NCI-H82 treated with DMSO at 0.1 percent for 48 hours (cell line): ENCODE data around the gene SULT6B1.

Experiments used
- DNase-seq: peaks from one replicate; lab custom pipeline; 2025; ENCODE audit not compliant: unreplicated experiment; lab: John Stamatoyannopoulos, UW

SULT6B1 gene

DNA sequence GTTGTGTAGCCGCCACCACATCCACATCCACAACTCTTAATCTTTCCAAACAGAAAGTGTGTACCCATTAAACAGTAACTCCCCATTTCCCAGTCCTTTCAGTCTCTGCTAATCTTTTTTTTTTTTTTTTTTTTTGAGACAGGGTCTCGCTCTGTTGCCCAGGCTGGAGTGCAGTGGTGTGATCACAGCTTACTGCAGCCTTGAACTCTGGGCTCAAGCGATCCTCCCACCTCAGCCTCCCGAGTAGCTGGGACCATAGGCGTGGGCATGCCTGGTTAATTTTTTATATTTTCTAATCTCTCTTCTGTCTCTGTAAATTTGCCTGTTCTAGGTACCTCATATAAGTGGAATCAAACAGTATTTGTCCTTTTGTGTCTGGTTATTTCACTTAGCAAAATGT lies 35.2 kb downstream of the SULT6B1 start:
- no peak for DNase-seq

DNA sequence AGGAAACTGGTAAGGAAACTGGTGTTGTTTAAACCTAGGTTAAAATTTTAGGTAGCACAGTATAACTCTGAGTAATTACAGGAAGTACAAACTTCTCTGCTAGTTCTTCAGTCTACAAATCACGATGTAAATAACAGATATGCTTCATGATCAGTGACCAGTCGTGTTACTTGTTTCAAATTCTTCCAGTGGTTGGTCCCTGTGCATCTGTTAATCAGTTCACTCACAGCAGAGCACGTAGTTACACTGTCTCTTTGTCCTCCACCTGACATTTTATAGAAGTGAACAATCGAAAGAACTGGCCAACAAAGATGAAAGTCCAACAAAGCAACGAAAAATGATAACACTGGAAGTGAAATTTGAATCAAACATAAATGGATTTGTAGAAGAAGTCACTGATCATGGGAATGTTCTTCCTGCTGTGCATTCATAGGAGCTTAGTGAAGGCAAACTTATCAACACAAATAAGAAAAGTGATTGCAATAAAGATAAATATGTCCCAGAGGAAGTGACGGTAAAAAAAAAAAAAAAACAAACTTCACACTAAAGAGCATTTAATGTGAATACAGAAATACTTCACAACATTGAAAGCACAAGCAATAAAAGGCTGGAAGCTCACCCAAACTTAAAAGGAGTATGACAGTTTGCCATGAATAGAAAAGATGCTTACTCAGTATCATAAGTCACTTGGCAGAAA lies 38.7 kb downstream of the SULT6B1 start:
- DNase-seq: no peak

DNA sequence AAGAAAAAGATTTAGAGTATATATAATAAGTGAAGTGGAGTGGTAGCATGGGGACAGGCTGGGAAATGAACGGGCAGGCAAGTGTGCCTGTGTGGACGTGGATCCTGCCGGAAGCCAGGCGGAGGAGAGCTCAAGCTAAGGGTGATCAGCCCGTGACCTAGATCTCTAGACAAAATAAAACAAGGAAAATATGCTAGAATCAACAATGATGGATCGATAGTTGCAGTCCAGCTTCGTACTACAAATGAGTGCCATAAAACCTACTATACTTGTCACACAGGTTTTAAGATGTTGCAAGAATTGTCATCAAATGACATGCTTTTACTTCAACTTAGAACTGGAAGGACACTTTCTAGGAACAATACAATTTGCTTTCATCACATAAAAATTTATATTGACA lies 40.1 kb downstream of the SULT6B1 start:
- no peak for DNase-seq

DNA sequence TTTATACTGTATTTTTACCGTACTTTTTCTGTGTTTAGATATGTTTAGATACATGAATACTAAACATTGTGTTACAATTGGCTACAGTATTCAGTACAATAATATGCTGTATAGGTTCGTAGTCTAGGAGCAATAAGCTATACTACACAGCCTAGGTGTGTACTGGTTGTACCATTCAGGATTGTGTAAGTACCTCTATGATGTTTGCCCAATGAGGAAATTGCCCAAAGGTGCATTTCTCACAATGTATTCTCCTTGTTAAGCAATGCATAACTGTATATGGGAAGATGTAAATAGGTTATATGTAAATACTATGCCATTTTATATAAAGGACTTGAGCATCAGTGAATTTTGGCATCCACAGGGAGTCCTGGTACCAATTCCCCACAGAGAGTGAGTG lies 42.4 kb downstream of the SULT6B1 start:
- no peak for DNase-seq

DNA sequence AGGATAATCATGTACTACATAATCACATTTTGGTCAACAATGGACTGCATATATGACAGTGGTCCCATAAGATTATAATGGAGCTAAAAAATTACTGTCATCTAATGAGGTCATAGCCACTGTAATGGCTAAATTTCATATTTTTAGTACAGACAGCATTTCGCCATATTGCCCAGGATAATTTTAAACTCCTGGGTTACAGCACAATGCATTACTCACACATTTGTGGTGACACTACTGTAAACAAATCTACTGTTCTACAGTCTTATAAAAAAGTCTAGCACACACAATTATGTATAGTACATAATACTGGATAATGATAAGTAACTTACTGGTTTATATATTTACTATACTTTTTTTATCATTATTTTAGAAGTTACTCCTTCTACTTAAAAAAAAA lies 44.5 kb downstream of the SULT6B1 start:
- no peak for DNase-seq

DNA sequence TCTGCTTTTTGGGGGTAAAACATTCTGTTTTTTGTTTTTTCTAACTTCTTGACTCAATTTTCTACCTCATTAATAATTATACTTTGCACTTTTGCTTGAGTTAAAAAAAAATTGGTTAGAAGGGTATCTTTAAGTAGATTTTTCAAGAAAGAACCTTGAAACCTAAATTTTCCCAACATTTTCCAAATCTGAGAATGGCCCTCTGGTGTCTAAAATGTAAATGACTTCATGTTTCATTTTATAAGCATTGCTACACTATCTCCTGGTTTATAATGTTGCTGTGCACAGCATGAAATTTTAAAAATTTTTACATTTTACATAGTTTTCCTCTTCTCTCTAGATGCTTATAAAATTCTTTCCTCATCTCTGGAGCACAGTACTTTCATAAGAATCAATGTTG lies 45.9 kb downstream of the SULT6B1 start:
- DNase-seq: no peak

DNA sequence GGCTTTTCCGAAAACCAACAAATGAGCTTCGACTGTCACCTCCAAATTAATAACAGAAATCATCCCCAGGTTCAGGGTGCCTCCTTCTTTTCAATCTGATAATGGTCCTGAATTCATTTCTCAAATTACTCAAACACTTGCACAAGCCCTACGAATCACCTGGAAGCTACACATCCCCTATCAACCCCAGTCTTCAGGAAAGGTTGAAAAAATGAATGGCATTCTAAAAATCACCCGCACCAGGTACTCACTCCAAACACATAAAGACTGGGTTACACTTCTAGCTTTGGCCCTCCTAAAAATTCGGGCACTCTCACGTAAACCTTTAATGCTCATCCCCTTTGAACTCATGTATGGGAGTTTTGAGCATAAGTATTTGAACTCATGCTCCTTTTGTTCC lies 55.6 kb downstream of the SULT6B1 start:
- DNase-seq: no peak

DNA sequence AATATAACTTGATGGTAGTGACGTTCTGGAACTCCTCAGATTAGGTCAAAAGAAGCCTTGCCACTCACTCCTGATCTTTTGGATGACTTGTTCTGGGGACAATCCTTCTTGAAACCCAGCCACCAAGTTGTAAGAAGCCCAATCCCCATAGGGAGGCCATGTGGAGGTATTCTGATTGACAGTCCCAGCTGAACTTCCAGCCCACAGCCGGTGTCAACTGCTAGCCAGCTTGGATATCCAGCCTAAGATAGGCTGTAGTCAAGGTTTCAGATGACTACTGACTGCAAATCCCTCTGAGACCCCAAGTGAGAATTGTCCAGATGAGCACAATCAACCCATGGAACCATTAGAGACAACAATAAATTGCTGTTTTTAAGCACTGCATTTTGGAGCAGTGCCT lies 63.1 kb downstream of the SULT6B1 start:
- no peak for DNase-seq

DNA sequence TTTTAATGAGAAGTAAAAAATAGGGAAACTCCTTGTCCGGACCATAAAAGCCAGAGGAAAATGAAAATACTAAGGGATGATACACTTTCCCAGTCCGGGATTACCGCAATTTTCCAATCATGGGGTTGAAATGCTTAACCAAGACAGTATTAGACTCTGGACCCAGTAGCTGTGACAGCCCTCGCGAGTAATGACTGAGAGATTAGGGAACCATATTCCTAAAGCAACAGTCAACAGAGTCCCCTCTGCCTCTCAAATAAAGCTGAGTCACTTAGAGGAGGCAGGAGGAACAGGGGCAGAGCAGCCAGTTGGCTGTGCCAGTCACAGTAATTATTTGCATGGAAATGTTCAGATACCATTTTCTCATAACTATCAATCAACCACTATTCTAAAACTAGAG lies 69.3 kb downstream of the SULT6B1 start:
- DNase-seq: no peak
